Measurements from ENCODE around the gene SLC27A4. TPM values are rescaled to one million over a fixed set of nuclear protein-coding genes. Genes with fewer than 3 reads are reported as not detected.

SLC27A4 gene
- total RNA-seq, 4 donors from 2014 or later, result 10.9 to 30.4 (median 26.1) TPM

DNA sequence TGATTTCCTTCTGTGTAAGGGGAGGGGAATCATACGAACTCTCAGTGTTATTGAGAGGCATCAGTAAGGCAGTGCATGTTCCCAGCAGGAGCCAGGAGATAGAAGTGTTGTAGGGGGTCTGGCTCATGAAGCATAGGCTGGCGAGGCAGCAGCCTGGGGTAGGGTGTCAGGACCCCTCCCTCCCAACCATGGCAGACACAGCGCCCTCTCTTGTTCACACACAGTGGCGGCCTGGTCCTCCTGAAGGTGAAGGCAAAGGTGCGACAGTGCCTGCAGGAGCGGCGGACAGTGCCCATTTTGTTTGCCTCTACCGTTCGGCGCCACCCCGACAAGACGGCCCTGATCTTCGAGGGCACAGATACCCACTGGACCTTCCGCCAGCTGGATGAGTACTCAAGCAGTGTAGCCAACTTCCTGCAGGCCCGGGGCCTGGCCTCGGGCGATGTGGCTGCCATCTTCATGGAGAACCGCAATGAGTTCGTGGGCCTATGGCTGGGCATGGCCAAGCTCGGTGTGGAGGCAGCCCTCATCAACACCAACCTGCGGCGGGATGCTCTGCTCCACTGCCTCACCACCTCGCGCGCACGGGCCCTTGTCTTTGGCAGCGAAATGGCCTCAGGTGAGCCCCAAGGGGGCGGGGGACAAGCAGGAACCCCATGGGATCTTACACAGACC lies 4.7 kb downstream of the SLC27A4 start:
- DNase-seq, result no peak
- no peak overlapping the region for H3K27ac ChIP-seq
- no peaks in the 10 kb centered on the region for H3K9me3 ChIP-seq
- H3K27me3 ChIP-seq, result no peaks in the 10 kb centered on the region
- in situ Hi-C loops (cut with MboI; ENCODE audit: low sequenced_read_pairs in 4 of 4), result loop anchor here in 1 of 4 donors (25.0 kb wide), 1 partner anchor 158 kb away; the partner anchor contains the start of gene CIZ1
- peaks cover 5 to 11% of the 10 kb centered on the region in 2 donors for H3K4me1 ChIP-seq
- H3K36me3 ChIP-seq, result peaks cover 0 to 75% of the 10 kb centered on the region in 2 donors
- TF ChIP-seq POLR2A (IDR thresholded peaks at IDR 0.05), result no peak
- TF ChIP-seq, protein P1, sequence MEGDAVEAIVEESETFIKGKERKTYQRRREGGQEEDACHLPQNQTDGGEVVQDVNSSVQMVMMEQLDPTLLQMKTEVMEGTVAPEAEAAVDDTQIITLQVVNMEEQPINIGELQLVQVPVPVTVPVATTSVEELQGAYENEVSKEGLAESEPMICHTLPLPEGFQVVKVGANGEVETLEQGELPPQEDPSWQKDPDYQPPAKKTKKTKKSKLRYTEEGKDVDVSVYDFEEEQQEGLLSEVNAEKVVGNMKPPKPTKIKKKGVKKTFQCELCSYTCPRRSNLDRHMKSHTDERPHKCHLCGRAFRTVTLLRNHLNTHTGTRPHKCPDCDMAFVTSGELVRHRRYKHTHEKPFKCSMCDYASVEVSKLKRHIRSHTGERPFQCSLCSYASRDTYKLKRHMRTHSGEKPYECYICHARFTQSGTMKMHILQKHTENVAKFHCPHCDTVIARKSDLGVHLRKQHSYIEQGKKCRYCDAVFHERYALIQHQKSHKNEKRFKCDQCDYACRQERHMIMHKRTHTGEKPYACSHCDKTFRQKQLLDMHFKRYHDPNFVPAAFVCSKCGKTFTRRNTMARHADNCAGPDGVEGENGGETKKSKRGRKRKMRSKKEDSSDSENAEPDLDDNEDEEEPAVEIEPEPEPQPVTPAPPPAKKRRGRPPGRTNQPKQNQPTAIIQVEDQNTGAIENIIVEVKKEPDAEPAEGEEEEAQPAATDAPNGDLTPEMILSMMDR (IDR thresholded peaks at IDR 0.05 in 4 of 5, conservative IDR thresholded peaks at IDR 0.05 in 1 of 5), result no peak
- ATAC-seq, result no peak
- intact Hi-C loops (cut with DNase I; ENCODE audit: low total_unique reads), result no loop called here
- H3K4me3 ChIP-seq, result no peak overlapping the region

DNA sequence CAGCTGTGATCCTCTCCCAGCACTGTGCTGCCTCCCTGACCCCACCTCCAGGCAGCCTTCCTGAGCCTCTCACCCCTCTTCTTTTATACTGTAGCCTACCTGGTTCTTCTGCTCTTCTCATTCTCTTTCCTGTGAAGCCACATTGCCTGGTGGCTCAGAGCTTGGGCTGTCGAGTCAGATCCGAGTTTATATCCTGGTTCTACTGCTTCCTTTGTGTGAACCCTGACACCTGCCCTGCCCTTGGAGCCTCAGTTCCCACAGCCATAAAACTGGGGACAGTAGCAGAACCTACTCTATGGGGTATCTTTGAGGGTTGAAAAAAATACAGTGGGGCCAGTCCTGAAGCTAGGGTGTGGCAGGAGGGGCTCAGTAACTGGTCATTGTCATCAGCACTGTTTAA lies 8.8 kb downstream of the SLC27A4 start:
- no peak overlapping the region for H3K4me3 ChIP-seq
- intact Hi-C loops (cut with DNase I; ENCODE audit: low total_unique reads) (no loop called here), in situ Hi-C loops (cut with MboI; ENCODE audit: low sequenced_read_pairs in 4 of 4) (loop anchor here in 1 of 4 donors (25.0 kb wide), 1 partner anchor 162 kb away; the partner anchor contains the start of gene CIZ1)
- no peaks in the 10 kb centered on the region for H3K9me3 ChIP-seq
- no peak for DNase-seq
- H3K4me1 ChIP-seq, result no peaks in the 10 kb centered on the region
- TF ChIP-seq, protein P1 (IDR thresholded peaks at IDR 0.05 in 4 of 5, conservative IDR thresholded peaks at IDR 0.05 in 1 of 5), result no peak
- TF ChIP-seq POLR2A (IDR thresholded peaks at IDR 0.05), result no peak
- no peak overlapping the region for H3K27ac ChIP-seq
- H3K36me3 ChIP-seq, result peaks cover 0 to 81% of the 10 kb centered on the region in 2 donors
- ATAC-seq, result no peak
- no peaks in the 10 kb centered on the region for H3K27me3 ChIP-seq

DNA sequence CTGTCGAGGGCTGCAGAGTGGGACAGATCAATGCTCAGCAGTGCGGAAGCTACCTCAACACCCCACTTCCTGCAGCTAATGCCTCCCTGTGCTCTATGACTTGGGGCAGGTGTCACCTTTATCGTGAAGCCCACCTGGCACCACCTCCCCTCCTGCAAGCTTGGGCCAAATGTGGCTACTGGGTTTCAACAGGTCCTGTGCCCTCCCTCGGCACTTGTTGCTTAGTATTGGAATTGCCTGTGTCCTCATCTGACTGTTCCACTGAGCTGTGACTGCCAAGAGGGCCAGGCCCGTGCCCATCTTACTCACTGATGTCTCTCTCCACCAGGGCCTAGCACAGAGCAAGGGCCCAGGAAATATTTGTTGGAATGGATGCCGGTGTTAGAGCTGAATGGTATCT lies 9.4 kb downstream of the SLC27A4 start:
- TF ChIP-seq POLR2A (IDR thresholded peaks at IDR 0.05), result no peak
- TF ChIP-seq, protein P1 (IDR thresholded peaks at IDR 0.05 in 4 of 5, conservative IDR thresholded peaks at IDR 0.05 in 1 of 5), result no peak
- H3K9me3 ChIP-seq, result no peaks in the 10 kb centered on the region
- H3K4me1 ChIP-seq, result no peaks in the 10 kb centered on the region
- intact Hi-C loops (cut with DNase I; ENCODE audit: low total_unique reads) (no loop called here), in situ Hi-C loops (cut with MboI; ENCODE audit: low sequenced_read_pairs in 4 of 4) (loop anchor here in 1 of 4 donors (25.0 kb wide), 1 partner anchor 162 kb away; the partner anchor contains the start of gene CIZ1)
- no peak for ATAC-seq
- peaks cover 0 to 75% of the 10 kb centered on the region in 2 donors for H3K36me3 ChIP-seq
- no peaks in the 10 kb centered on the region for H3K27me3 ChIP-seq
- H3K4me3 ChIP-seq, result no peak overlapping the region
- no peak overlapping the region for H3K27ac ChIP-seq
- no peak for DNase-seq

DNA sequence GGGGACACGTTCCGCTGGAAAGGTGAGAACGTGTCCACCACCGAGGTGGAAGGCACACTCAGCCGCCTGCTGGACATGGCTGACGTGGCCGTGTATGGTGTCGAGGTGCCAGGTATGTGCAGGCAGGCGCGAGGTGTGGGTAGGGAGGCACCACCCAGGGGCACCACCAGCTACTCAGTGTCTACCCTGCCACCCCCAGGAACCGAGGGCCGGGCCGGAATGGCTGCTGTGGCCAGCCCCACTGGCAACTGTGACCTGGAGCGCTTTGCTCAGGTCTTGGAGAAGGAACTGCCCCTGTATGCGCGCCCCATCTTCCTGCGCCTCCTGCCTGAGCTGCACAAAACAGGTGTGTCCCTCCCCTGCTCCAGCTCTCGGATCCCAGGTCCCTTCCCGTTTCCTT lies 15.1 kb downstream of the SLC27A4 start:
- in situ Hi-C loops (cut with MboI; ENCODE audit: low sequenced_read_pairs in 4 of 4) (no loop called here), intact Hi-C loops (cut with DNase I; ENCODE audit: low total_unique reads) (no loop called here)
- H3K27me3 ChIP-seq, result no peaks in the 10 kb centered on the region
- H3K9me3 ChIP-seq, result no peaks in the 10 kb centered on the region
- peaks cover 0 to 38% of the 10 kb centered on the region in 2 donors for H3K36me3 ChIP-seq
- H3K27ac ChIP-seq, result no peak overlapping the region
- H3K4me1 ChIP-seq, result no peaks in the 10 kb centered on the region
- TF ChIP-seq POLR2A (IDR thresholded peaks at IDR 0.05), result no peak
- TF ChIP-seq, protein P1 (IDR thresholded peaks at IDR 0.05 in 4 of 5, conservative IDR thresholded peaks at IDR 0.05 in 1 of 5), result no peak
- ATAC-seq (no peak), DNase-seq (no peak)
- no peak overlapping the region for H3K4me3 ChIP-seq

Data from gastrocnemius medialis (tissue), 4 donors.